Measurements from ENCODE around the gene KRT34.

The KRT34 gene

GRCh38 chr17:41394254-41394996 is 12.3 kb upstream of the KRT34 start:
- DNase-seq (ENCODE audit: low read depth), result no peak
- TF ChIP-seq, protein P1, sequence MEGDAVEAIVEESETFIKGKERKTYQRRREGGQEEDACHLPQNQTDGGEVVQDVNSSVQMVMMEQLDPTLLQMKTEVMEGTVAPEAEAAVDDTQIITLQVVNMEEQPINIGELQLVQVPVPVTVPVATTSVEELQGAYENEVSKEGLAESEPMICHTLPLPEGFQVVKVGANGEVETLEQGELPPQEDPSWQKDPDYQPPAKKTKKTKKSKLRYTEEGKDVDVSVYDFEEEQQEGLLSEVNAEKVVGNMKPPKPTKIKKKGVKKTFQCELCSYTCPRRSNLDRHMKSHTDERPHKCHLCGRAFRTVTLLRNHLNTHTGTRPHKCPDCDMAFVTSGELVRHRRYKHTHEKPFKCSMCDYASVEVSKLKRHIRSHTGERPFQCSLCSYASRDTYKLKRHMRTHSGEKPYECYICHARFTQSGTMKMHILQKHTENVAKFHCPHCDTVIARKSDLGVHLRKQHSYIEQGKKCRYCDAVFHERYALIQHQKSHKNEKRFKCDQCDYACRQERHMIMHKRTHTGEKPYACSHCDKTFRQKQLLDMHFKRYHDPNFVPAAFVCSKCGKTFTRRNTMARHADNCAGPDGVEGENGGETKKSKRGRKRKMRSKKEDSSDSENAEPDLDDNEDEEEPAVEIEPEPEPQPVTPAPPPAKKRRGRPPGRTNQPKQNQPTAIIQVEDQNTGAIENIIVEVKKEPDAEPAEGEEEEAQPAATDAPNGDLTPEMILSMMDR (IDR thresholded peaks at IDR 0.05; ENCODE audit: control insufficient read depth, extremely low read depth, insufficient read depth), result no peak
- no peak overlapping the region for H3K4me3 ChIP-seq (ENCODE audit: low read depth, low read length)

DNA sequence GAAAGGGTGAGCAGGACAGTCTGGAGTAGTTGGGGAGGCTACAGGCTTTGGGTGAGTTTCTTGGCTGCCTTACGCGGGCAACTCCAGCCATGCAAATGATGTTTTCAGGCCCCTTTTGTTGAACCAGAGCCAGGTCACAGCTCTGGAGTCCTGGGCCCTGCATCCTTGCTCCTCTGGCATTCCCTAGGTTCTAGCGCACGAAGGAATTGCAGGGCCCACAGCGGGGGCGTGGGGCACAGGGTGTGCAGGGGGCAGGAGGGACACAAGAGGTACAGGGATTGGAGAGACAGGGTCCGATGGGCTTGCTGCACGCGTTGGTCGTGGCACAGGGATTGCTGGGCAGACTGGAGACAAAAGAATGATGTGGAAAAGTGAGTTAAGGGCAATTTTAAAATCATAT is 11.7 kb upstream of the KRT34 start:
- DNase-seq (ENCODE audit: low read depth), result no peak
- TF ChIP-seq, protein P1 (IDR thresholded peaks at IDR 0.05; ENCODE audit: control insufficient read depth, extremely low read depth, insufficient read depth), result no peak
- no peak overlapping the region for H3K4me3 ChIP-seq (ENCODE audit: low read depth, low read length)

- DNase-seq (ENCODE audit: low read depth), result no peak
- no peak overlapping the region for H3K4me3 ChIP-seq (ENCODE audit: low read depth, low read length)
- TF ChIP-seq, protein P1 (IDR thresholded peaks at IDR 0.05; ENCODE audit: control insufficient read depth, extremely low read depth, insufficient read depth), result no peak
Measured at GRCh38 chr17:41393294-41393693, 11.2 kb upstream of the KRT34 start.

GRCh38 chr17:41392278-41392677 is 10.2 kb upstream of the KRT34 start:
- DNase-seq (ENCODE audit: low read depth), result no peak
- TF ChIP-seq, protein P1 (IDR thresholded peaks at IDR 0.05; ENCODE audit: control insufficient read depth, extremely low read depth, insufficient read depth), result no peak

GRCh38 chr17:41391535-41391934 is 9.4 kb upstream of the KRT34 start:
- TF ChIP-seq, protein P1 (IDR thresholded peaks at IDR 0.05; ENCODE audit: control insufficient read depth, extremely low read depth, insufficient read depth), result no peak
- no peak overlapping the region for H3K4me3 ChIP-seq (ENCODE audit: low read depth, low read length)
- DNase-seq (ENCODE audit: low read depth), result no peak

More at GRCh38 chr17:41392278-41392677, 10.2 kb upstream of the KRT34 start:
- H3K4me3 ChIP-seq (ENCODE audit: low read depth, low read length), result no peak overlapping the region

DNA sequence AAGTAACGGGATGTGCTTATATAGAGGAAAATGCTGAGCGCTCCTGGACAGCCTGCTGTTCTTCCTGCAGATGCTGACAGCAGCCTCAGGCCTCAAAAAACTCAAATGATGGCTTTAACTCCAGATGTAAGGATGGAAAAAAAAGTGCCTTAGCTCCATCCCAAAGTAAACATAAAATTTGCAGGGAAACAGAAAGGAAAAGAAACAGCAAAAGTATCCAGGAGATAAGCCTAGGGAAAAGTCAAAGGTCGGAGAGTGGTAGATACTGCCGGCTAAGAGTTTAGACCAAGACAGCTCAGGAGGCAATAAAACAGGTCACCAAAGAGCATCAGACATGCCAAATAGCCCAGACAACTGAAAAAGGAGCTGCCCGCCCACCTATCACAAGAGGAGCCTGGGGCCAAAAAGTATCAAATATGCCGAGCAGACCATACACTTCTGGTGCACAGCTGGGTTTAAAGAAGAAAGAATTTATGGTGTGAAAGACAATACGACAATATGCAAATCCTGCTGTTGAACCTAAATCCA is 8.4 kb upstream of the KRT34 start:
- TF ChIP-seq, protein P1 (IDR thresholded peaks at IDR 0.05; ENCODE audit: control insufficient read depth, extremely low read depth, insufficient read depth), result no peak
- H3K4me3 ChIP-seq (ENCODE audit: low read depth, low read length), result no peak overlapping the region
- no peak for DNase-seq (ENCODE audit: low read depth)

GRCh38 chr17:41387670-41388069 is 5.6 kb upstream of the KRT34 start:
- no peak overlapping the region for H3K4me3 ChIP-seq (ENCODE audit: low read depth, low read length)
- no peak for DNase-seq (ENCODE audit: low read depth)
- TF ChIP-seq, protein P1 (IDR thresholded peaks at IDR 0.05; ENCODE audit: control insufficient read depth, extremely low read depth, insufficient read depth), result no peak

Data from LNCaP clone FGC (cell line).